Measurements from ENCODE around the gene SOCS1. TPM values are rescaled to one million over a fixed set of nuclear protein-coding genes. Genes with fewer than 3 reads are reported as not detected.

The SOCS1 gene
- total and polyA plus RNA-seq, 9 of the 15 experiments (the other 6 are each of a cell fraction or from before 2014, with no cell fraction given): 0.04 to 7.5 (median 2.3) TPM

DNA sequence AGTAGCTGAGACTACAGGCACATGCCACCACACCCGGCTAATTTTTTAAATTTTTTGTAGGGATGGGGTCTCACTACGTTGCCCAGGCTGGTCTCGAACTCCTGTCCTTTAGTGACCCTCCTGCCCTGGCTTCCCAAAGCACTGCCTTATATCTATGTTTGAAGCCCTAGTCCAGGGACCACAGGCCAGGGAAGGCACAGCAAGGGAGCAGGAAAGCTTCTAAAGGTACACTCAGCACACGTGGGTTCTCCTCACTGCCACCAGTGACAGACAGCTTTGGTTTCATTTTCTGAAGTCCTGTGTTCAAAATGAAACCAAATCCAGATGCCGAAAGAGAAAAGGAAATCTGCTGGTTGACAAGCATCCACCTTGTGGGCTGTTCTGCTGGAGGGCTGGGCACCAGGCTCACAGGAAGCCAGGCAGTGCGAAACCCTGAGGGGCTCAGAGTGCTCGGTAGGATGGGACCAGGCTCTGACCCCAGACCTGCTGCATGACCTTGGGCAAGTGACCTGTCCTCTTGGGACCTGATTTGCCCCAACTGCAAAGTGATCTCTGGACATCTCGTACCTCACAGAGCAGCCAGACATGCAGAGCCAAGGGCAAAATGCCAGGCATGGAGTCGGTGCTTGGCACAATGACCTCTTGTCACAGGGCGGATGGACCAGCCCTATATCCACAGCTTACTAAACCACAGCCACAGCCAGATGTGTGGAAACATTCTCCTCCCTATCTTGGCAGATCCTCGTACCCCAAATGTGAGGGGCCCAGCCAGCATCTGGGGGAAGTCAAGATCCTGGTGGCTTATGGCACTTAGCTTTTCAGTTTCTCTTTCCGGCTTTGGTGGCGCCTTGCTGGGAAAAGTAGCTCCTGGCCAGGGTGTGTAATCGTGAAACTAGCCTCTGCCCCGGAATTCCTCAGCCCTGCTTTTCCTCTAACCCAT, 2.8 kb upstream of the SOCS1 start (continued):
- no peak for TF ChIP-seq ZNF143 (CRISPR knock-in tag; IDR thresholded peaks at IDR 0.05)
- no peak for TF ChIP-seq SMAD4 (CRISPR knock-in tag; conservative IDR thresholded peaks at IDR 0.05)
- TF ChIP-seq, protein P1, sequence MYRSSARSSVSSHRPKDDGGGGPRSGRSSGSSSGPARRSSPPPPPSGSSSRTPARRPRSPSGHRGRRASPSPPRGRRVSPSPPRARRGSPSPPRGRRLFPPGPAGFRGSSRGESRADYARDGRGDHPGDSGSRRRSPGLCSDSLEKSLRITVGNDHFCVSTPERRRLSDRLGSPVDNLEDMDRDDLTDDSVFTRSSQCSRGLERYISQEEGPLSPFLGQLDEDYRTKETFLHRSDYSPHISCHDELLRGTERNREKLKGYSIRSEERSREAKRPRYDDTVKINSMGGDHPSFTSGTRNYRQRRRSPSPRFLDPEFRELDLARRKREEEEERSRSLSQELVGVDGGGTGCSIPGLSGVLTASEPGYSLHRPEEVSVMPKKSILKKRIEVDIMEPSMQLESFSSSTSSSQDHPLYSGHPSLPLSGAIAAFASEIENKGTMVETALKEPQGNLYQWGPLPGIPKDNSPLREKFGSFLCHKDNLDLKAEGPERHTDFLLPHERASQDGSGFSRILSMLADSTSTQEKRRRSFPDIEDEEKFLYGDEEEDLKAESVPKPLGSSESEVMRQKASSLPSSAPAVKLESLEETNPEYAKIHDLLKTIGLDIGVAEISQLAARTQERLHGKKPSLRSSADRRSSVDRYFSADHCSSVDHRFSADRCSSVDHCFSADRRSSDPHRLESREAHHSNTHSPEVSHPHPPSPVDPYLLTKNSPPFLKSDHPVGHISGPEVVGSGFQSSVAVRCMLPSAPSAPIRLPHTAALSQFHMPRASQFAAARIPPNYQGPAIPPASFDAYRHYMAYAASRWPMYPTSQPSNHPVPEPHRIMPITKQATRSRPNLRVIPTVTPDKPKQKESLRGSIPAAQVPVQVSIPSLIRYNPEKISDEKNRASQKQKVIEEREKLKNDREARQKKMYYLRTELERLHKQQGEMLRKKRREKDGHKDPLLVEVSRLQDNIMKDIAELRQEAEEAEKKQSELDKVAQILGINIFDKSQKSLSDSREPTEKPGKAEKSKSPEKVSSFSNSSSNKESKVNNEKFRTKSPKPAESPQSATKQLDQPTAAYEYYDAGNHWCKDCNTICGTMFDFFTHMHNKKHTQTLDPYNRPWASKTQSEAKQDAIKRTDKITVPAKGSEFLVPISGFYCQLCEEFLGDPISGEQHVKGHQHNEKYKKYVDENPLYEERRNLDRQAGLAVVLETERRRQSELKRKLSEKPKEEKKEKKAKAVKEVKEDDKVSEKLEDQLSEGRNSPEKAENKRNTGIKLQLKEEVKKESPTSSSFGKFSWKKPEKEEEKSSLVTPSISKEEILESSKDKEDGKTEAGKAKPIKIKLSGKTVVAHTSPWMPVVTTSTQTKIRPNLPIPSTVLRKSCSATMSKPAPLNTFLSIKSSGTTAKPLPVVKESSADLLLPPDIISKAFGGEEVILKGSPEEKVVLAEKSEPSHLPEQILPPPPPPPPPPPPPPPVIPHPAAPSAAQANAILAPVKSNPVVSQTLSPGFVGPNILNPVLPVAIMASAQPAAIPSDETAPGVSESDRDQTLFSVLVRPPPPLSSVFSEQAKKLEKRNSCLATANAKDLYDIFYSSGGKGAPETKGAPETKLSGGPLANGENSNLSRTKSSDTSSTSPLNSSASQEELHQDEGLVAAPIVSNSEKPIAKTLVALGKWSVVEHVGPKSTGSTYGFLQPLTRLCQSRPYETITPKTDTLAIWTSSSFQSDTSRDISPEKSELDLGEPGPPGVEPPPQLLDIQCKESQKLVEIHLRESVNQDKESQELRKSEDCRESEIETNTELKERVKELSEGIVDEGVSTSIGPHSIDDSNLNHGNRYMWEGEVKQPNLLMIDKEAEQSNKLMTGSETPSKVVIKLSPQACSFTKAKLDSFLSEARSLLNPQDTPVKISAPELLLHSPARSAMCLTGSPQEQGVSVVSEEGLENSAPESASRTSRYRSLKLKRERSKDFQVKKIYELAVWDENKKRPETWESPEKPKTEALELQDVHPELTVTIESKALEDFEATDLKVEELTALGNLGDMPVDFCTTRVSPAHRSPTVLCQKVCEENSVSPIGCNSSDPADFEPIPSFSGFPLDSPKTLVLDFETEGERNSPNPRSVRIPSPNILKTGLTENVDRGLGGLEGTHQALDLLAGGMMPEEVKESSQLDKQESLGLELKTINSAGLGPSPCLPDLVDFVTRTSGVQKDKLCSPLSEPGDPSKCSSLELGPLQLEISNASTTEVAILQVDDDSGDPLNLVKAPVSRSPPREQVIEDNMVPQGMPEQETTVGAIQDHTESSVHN (IDR thresholded peaks at IDR 0.05; ENCODE audit: borderline replicate concordance in 1 of 2, low read depth in 1 of 2): no peak
- TF ChIP-seq, protein P2, sequence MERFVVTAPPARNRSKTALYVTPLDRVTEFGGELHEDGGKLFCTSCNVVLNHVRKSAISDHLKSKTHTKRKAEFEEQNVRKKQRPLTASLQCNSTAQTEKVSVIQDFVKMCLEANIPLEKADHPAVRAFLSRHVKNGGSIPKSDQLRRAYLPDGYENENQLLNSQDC (CRISPR knock-in tag; IDR thresholded peaks at IDR 0.05): no peak
- TF ChIP-seq TAF7 (tag; IDR thresholded peaks at IDR 0.05): no peak
- no peak for TF ChIP-seq BDP1 (IDR thresholded peaks at IDR 0.05; ENCODE audit: insufficient read depth, insufficient read length)
- TF ChIP-seq ESRRA (IDR thresholded peaks at IDR 0.05; ENCODE audit: borderline replicate concordance, low read depth): peak; percentile 66; the same call in 1 of the 2 replicates
- TF ChIP-seq GABPB1 (CRISPR knock-in tag; IDR thresholded peaks at IDR 0.05): no peak
- no peak for TF ChIP-seq ZFP30 (CRISPR knock-in tag; IDR thresholded peaks at IDR 0.05; ENCODE audit: borderline replicate concordance)
- no peak for TF ChIP-seq ZNF197 (CRISPR knock-in tag; IDR thresholded peaks at IDR 0.05; ENCODE audit: low read depth)
- TF ChIP-seq, protein P3, sequence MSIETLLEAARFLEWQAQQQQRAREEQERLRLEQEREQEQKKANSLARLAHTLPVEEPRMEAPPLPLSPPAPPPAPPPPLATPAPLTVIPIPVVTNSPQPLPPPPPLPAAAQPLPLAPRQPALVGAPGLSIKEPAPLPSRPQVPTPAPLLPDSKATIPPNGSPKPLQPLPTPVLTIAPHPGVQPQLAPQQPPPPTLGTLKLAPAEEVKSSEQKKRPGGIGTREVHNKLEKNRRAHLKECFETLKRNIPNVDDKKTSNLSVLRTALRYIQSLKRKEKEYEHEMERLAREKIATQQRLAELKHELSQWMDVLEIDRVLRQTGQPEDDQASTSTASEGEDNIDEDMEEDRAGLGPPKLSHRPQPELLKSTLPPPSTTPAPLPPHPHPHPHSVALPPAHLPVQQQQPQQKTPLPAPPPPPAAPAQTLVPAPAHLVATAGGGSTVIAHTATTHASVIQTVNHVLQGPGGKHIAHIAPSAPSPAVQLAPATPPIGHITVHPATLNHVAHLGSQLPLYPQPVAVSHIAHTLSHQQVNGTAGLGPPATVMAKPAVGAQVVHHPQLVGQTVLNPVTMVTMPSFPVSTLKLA (conservative IDR thresholded peaks at IDR 0.05): 0 out of 4 replicates have a peak, but pooled peaks of 1 of the 2 experiments have one; percentile 18
- TF ChIP-seq, protein P4, sequence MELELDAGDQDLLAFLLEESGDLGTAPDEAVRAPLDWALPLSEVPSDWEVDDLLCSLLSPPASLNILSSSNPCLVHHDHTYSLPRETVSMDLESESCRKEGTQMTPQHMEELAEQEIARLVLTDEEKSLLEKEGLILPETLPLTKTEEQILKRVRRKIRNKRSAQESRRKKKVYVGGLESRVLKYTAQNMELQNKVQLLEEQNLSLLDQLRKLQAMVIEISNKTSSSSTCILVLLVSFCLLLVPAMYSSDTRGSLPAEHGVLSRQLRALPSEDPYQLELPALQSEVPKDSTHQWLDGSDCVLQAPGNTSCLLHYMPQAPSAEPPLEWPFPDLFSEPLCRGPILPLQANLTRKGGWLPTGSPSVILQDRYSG (tag; conservative IDR thresholded peaks at IDR 0.05; ENCODE audit: low read depth): no peak
- TF ChIP-seq DIDO1 (tag; IDR thresholded peaks at IDR 0.05; ENCODE audit: low read depth): no peak

Measured in K562 (cell line).